Measurements from ENCODE around the gene TNS1.

TNS1 gene

DNA sequence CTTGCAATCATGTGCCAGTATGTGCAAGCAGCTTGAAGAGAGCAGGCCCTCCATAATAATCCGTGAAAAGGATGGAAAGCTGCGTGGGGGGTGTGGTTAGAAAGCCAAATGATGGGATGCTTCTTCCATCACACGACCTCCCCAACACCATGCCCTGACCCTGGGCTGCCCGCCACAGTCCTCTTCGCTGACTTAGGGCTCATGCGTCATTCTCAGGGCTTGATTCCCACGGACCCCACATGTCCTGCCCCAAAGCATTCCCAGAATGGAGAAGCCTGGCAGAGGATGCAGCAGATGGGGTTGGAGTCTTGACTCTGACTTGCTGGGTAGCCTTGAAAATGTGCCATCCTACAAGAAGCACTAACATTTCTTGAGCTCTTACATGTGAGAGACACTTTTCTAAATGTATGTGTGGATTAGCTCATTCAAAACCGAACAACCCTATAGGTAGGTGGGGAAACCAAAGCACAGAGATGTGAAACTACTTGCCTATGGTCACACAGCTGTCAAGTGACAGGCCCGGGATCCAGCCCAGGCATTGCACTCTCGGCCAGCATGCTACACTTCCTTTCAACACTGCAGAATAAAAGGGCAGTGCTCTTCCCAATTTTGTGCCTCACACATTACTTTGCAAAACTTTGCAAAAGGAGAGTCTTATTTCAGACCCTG, 3.7 kb downstream of the TNS1 start:
- DNase-seq: peak; percentile 66 to 88

DNA sequence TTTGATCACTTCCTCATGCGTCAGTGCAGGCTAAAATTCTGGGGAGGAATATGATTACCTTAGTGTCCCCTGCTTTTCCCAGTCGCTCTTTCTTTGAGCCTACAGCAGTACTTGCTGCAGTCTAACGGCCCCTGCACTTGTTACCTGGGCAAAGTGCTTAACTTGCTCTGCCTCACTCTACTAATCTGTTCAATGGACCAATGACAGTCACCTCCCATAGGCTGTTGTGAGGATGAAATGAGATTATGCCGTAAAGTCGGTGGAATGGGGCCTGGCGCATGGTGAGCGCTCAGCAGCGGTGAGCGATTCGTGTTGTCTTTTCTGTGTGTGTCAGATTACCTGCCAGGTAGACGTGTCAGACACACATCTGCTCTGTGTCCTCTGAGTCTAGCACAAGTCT, 5.3 kb downstream of the TNS1 start:
- no peak for DNase-seq

DNA sequence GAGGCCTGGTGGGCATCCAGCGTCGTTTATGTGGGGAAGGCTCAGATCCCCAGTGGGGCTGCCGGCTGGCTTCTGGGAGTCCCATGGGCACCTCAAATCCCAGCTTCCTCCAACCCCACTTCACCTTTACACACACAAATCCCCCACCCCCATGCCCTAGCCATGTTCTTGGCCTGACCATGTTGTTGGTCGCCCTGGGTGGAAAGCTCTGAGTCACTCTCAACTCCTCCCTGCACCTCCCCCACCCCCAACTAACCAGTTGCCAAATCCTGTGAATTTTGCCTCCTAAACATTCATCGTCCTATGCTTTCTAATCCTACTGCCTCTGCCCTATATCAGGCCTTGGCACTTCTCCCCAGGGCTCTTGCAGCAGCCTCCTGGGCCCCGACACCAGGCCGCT, 6.4 kb downstream of the TNS1 start:
- peak; percentile 61 to 87 for DNase-seq

DNA sequence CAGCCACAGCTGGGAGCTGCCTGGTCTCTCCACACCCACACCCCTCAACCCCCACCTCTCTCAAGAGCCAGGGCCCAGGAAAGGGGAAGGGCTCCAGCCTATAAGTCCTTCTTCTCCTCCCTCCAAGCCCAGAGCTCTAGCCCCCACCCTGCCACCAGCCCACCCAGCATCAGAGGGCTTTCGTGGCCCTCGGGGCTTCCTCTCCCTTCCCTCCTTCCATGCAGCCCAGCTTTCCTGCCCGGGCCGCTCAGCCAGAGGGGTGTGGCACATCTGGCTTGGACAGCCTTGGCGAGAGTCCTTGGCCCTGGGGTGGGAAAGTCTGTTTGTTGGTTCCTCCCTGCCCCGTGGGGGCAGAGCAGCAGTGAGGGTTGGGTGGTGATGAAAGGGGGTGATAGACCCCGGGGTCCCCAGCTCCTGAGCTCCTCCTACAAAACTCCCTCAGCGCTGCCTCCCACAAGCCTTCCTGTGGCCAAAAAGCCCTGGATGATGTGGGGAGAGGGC, 7.0 kb downstream of the TNS1 start:
- DNase-seq: peak in 1 of 2 donors; percentile 61

DNA sequence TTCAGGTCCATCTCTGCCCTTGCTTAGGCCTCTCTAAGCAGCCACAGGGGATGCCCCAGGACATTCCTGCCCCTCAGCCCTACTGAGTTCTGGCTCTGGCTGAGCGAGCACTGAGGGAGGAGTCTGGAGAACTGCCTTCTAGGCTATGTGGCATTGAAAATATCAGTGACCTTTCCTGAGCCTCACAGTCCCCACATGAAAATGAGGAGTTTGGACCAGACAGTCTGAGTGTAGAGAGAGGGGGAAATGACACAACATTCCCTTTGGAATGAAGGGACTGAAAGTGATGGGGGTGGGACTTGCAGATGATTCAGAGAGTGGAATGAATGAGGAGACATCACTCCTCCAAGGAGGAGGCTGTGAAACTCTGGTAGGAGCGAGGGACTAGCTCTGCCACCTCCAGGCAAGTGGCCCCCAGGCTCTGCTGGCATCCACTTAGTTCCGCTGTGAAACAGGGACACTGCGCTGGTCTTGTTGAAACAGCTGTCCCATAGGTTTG, 8.0 kb downstream of the TNS1 start:
- no peak for DNase-seq

DNA sequence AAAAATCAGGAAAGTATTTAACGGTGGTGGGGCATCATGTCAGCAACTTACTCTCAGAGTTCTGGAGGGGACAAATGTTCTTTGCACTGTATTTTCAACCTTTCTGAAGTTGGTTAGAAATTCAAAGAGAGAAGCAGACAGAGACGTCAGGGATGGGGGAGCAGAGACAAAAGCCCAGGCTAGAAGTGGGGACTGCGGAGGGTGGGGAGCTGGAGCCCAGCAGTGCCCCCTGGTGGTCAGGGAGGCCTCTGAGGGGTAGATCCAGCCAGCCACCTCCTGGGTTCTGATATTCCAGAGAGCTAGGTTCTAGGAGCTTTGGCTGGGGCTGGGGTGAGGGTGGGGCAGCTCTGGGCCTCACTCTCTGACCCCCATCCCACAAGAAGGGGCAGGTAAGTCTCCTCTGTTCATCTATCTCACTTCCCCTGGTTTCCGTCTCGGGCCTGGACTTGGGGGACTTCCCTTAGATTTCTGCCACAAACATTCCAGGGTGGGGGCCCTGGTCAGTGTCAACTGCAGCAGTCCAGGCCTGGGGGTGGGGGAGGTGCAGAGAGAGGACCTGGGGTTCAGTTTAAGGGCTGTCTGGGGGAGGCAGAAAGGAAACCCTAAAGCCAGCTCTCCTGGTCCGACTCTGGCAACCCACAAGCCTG, 8.9 kb downstream of the TNS1 start:
- peak; percentile 50 to 51 for DNase-seq

DNA sequence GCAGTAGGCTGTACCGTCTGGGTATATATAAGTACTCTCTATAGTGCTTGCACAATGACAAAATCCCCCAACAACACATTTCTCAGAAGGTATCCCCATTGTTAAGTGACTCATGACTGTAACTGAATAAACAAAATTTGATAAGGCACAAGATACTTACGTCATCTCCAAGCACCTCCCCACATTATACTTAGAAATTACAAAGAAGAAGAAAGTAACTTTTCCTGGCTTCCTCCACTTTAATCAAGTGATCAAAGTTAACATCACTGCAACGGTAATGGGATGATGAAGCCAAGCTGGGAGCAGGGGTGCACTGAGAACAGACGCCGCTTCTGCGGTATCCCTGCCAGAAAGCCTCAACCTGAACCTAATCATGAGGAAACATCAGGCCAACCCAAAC, 9.7 kb downstream of the TNS1 start:
- DNase-seq: peak; percentile 24 to 45

DNA sequence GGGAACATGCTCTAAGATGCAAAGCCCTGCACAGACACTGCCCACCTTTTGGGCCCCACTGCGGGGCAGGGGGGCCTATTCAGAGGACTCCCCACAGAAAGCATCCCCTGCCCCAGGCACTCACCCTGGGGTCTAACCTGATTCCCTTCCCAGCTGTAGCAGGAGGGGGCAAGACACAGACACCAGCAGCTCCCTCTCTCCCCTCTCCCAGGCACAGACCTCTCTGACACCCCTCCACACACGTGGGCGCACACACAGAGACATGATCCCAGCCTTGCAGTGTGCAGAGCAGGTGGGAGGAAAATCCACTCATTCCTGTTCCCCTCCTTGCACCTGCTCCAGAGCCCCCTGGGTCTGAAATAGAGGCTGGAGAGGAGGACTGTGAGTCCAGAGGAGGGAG, 10.7 kb downstream of the TNS1 start:
- DNase-seq: no peak

DNA sequence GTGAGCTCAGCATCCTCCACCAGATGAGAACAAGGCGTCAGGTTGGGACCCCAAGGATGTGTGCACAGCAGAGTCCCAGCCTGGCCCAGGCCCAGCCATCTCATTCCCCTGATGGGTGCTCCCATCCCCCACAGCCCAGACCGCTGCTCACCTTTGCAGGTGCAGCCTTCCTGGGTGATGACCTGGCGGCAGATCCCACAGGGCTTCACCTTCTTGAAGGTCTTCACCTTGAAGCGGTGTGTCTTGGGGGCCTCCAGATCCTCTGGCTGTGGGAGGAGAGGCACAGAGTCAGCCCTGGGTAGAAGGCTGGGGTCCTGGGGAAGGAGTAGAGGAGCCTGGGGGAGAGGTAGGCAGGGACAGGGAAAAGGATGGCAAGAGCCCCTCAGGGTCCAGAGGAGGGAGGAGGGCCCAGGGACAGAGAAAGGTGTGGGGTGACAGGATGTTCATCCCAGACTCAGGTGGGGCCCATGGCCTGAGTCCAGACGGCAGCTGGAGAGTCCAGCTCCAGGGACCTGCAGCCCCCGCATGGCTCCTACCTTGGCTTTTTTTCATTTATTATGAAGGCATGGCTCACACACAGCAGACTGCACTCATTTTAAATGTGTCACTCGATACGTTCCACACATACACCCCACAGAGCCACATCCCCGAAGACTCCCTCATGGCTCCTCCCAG, 11.9 kb downstream of the TNS1 start:
- no peak for DNase-seq

DNA sequence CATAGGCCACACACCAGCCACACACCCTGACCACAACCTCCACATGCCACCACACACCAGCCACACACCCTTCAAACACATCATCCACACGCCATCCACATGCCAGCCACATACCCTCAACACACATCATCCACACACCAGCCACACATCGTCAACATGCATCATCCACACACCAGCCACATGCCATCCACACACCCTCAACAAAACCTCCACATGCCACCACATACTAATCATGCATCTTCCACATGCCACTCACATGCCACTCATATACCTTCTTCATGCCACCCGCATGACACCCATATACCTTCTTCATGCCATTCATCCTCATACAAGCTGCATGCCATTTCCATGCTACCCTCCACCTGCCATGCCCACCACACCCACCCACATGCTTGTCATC, 12.4 kb downstream of the TNS1 start:
- DNase-seq: no peak

DNA sequence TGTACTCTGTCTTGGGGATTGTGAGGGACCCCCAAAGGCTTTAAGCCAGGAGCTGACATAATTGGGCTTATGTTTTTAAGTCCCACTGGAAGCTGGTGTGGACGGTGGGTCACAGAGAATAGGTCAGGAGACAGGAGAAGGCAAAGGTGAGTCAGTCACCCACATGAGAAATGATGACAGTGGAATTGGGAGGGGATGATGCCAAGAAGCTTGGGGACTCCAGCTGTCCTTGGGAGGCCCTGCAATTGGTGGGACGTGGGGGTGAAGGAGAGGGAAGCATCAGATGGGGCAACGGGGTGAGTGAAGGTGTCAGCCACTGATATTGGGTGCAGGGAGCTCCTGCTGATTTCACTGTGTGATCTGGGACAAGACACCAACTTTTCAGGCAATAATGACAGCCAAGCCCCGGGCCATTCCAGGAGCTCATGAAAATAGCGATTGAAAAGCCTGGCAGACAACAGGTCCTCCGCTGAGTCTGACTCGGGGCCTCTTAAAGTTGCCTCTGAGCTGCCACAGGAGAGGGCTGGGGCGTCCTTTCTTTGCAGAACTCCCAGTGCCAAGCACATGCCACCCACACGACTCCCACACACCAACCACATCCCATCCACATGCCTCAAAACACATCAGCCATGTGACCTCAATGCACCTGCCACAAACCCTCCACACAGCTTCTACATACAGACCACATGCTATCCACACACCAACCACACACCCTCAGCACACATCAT, 13.4 kb downstream of the TNS1 start:
- peak in 1 of 2 donors; percentile 60 for DNase-seq

DNA sequence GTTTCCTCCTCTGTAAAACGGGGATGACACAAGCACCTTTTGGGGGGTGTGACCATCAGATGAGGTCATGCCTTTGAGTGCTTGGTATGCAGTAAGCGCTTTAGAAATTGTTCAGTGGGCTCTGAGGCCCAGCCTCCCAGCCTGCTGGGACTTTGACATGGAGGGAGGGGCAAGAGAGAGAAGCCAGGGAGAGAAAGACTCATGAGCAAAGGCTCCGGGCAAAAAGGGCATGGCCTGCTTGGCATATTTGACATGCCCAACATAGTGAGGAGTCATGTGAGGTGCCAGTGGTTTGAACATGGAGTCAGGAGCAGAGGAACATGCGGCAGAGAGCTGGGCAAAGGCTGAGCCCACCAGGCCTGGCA, 14.0 kb downstream of the TNS1 start:
- DNase-seq: no peak

DNA sequence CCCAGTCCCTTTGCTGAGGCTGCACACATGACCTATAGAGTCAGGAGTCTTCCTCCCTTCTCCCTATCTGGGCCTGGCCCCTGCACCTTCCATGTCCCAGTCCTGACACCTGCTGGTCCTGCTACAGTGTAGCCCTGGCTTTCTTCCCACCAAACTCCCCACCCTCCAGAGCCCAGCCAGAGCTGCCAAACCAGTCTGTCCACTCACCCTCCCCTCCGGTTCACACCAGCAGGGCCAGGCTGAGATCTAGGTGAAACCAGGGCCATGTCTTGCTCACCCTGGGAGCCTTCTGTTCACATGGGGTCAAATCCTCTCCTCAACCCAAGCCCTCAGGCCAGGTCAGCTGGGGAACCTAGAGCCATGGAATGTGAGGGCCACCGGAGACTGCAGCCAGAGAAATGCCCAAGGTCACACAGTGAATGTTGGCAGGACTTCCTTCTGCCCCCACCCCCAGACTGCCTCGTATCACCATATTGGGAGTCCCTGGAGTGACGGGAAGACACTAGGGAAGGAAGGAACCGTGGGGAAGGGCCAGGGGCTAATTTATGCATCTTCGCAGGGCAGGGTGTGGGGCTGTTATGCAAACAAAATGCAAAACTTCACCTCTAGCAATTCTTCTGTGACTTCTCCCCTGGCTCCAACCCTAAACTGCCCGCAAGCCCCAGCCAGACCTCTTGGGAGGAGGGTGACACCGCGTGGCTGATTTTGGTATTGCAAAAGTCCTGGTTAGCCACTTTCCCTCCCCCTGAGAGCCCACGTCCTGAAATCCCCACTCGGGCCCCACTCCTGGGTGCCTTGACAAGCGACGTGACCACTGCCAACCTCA, 14.6 kb downstream of the TNS1 start:
- peak; percentile 82 to 84 for DNase-seq

DNA sequence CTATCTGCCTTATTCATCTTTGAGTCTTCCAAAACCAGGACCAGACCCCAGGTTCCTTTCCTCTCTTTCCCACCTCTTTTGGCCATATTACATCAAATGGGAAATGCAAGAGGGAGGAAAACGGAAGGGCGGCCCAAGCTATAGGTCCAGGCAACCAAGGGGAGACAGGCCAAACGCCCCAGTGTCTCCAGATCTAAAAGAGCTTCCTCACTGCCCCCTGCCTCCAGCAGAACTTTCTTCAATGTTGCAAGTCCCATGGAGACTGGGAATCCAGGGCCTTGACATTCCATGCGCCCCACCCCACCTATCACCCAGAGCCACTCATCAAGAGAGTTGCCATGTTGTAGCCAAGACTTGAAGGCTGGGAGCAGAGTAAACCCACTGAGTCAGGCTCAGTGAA, 15.4 kb downstream of the TNS1 start:
- no peak for DNase-seq

DNA sequence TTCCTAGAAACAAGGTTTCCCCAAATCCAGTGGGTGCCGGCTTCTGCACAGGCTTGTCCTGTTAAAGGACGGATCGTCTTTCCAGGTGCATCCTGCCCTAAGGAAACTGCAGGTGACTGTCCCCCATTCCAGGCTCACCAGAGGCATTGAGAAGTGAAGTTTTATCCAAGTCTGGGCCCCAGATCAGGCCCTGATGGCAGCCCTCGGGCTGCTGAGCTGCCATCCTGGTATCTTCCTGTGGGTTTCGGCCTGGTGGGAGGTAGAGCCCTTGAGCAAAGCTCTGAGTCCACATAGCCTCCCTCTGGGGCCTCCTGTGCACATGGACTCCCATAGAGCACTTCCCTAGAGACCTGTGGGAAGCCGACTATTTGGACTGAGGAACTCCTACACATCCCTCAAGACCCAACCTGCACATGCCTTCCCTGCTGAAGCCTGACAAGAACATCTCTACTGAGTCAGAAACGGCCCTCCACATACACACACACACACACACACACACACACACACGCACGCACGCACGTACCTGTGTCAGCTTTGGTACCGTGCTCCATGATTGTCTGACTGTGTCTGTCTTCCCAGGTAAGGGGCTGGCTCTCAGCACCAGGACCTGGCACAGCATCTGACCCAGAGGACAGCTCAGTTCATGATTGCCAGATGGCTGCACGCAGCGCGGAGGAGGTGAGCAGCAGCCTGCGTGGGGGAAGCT, 16.4 kb downstream of the TNS1 start:
- DNase-seq: no peak

DNA sequence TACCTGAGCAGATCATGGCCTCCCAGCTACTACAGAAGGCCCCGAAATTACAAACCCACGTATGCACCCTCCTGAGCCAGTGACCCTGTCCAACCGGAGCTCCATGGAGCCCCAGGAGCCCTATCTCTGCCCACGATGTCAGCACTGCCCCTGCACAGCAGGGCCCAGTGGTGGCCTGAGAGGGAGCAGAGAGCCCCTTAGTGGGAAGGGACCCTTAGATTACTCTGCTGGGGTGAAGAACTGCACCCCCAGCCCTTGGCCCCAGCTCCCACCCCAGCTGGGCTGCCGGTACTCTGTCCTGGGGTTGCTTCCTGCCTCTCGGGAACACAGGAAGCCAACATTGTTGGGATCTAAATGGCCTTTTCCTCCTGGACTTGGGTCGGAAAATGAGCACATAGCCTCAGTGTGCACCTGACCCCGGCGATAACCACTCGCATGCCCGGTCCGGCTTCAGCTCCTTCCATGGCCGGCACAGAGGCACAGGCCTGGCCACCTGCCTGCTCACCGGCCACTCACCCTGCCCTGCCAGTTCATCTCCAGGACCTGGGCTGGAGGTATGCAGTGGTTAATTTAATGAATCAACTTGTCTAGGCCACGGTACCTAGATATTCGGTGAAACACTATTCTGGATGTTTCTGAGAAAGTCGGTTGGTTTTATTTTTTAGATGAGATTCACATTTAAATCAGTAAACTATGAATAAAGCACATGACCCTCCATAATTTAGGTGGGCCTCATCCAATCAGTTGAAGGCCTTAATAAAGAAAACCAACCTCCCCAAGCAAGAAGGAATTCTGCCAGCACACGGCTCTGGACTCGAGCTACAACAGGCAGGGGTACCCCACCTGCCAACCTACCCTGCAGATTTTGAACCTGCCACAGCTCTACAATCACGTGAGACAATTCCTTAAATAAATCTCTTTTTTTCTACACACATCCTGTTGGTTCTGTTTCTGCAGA, 19.2 kb downstream of the TNS1 start:
- DNase-seq: no peak

DNA sequence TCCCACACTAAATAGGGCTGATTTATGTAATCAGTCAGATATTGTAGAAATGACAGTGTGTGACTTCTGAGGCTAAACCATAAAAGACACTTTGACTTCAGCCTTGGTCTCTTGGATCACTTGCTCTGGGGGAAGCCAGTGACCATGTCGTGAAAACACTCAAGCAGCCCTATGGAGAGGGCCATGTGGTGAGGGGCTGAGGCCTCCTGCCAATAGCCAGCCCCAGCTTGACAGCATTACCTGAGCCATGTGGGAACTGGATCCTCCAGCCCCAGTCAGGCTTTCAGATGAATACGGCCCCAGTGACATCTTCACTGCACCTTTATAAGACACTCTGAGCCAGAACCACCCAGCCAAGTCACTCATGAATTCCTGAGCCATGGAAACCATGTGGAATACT, 20.8 kb downstream of the TNS1 start:
- no peak for DNase-seq

DNA sequence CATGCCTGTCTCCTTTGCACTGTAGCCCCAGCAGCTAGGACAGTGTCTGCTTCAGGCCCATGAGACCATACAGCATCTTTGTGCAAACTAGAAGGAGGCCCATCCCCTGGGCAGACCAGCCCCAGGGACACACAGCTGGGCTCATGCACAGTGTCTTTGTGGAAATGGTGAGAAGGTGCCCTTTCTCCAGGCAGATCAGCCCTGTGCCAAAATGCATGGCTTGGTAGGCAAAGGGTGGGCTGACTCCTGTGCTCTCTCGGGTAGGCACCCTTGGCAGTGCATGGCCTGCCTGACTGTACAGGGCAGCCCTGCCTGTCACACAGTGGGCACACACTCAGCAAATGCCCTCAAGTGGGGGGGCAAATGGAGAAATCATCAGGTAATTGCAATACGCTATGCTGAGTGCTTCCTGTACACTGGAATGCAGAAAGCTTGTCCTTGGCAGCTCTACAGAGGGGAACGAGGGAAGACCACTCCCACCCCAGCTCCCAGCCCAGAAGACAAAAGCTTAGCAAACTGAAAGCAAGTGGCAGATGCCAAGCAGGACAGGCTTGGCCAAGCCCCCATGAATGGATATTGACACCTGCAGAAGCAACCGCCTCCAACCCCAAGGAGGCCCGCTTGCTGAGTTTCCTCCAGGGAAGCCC, 21.6 kb downstream of the TNS1 start:
- no peak for DNase-seq

DNA sequence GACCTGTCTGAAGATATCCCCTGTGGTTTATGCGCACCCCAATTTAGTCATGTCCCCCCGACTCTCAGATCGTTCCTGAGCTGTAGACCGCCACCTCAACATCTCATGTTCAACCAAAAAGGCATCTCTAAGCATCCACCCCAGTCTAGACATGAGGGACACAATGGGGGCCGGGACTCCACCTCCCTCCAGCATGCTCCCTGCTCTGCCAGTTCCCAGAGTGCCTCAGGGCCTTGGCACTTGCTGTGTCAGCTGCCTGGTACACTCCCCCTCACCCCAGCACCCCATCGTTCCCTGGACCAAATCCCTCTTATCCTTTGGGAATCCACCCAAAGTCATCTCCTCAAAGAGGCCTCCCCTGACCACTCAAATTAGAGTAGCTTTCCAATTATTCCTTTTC, 22.2 kb downstream of the TNS1 start:
- no peak for DNase-seq

DNA sequence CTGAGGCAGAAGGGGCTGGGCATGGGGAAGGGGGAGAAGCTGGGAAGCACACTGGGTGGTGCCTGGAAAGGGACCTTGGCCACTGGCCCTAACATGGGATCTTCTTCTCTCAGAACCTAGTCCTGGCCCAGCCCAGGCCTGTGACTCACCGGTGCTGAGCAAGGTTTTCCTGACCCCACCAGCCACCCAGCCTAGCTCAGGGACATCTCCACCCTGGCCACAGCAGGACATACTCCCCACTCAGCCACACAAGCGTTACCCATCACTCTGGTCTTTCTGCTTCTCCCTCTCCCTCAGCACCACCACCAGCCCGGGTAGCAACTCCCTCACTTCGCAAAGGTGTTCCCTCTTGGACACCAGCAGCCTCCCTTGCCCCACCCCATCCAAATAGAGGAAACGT, 22.8 kb downstream of the TNS1 start:
- no peak for DNase-seq

All from inflammatory macrophage (primary cell).